Nucleus accumbens (tissue), 56 donors: ENCODE data around the gene SPAG16.
"Not testable (repeated sequence)": the region's sequence is repeated elsewhere in the genome, so short reads cannot be mapped to it uniquely, and the experiment has no call there.

Experiments used
- DNase-seq, 56 donors: peaks; one replicate each; lab custom pipeline; 2025; lab: John Stamatoyannopoulos, UW

The SPAG16 gene

DNA sequence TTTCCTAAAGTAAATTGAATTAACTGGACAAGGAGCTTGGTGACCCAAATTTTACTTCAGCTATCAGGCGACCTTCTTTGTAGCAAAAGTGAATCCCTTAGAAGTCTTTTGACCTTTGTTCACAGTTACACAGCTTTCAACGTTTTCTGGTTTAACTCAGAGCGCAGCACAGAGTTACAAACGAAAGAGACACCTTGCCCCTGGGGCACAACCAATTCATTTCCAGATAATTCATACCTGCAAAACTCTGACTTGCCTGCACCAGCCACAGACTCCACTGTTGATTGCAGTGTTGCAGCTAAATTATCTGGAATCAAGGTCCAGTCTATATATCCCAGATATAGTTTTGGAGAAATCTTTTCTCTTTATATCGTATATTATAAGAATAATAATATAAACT is 768.0 kb downstream of the SPAG16 start:
- DNase-seq, result no peak

DNA sequence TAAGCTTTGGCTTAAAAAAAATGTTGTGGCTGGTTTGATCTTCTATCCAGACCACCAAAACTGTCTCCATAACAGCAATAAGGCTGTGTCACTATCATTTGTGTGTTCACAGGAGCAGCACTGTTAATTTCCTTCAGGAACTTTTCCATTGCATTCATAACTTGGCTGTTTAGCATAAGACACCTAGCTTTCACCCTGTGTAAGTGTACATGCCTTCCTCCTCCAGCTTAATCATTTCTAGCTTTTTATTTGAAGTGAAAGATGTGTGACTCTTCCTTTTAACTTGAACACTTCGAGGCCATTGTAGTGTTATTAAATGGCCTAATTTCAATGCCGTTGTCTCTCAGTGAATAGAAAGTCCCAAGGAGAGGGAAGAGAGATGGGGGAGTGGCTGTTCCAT is 773.7 kb downstream of the SPAG16 start:
- no peak for DNase-seq

DNA sequence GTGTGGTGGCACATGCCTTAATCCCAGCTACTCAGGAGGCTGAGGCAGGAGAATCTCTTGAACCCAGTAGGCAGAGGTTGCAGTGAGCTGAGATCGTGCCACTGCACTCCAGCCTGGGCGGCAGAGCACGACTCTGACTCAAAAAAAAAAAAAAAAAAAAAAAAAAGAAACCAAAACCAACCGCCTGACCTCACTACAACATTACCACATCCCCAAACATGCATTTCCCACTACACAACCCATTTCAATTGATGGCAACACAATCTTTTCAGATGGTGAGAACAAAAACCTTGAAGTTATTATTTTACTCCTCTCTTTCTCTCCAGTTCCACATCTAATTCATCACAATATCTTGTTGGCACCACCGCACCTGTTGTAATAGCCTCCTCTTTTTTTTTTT is 778.0 kb downstream of the SPAG16 start:
- not testable (repeated sequence) for DNase-seq

DNA sequence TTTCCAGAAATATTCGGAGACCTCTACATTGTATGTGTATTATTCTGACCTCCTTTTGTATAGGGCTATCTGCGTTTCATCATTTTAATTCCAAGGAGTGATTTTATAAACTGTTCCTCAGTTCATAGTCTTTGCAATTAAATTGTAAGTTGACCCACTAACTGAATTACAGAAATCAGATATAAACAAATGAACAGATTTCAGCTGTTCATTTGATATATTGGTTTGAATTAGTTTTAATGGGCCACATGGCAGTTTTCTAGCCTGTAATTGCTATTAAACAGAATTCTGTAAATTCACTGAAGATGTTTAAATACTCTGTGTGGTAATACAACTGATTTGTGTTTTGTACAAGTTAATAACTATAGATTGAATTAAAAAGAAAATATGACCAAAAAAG is 780.2 kb downstream of the SPAG16 start:
- DNase-seq, result no peak

DNA sequence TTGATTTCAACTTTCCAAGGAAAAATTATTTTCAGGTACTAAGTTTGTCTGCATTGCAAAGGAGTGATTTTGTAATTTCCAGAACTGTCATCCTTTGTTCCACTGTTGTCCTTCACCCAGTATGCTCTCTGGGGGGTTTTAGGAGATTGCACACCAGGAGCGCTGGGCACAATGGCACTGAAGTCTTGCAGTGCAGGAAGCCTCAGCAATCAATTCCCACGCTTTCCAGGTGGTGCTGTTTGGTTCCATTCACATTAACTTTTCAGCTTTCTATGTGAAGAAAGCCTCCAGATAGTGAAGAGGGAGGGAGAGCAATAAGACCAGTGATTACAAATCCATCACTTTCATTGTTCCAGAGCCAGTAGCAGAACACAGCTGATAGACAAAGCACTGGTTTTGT is 782.6 kb downstream of the SPAG16 start:
- DNase-seq, result no peak

DNA sequence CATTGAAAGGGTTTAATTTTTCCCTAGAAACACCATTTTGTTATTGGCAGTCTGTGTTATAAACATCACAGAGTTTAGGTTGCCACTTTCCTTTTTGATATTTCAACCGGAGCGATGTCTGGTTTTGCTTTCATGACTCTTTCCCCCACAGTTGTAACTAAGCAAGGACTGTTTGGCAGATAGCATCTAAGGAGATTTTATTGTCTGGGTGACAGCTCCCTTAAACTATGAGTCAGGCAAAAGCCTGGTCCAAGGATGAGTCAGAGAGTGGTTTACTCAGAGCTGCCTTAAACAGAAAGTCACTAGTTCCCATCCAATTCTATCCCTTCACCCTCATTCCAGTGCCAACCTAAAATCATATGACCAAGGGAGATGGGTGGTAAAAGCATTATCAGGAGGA is 785.0 kb downstream of the SPAG16 start:
- DNase-seq, result peak in 10 of 56 donors; percentile 0 to 36 (median 4)

DNA sequence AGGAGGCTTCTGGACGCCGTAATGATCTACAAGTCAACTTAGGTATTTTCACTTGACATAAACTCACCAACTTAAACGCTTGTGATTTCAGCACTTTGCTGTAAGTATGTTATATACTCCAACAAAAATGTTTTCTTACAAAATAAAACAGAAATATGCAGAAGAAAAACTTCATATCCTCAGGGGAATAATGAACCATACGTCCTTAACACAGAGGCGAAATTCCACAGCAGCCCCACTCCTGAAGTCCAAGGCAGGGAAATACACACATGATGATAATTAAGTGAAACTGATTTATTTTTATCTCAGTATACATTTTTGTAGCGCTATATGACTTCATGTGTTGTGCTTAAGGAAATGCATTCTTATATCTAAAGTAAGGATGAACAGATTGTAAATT is 791.2 kb downstream of the SPAG16 start:
- no peak for DNase-seq

DNA sequence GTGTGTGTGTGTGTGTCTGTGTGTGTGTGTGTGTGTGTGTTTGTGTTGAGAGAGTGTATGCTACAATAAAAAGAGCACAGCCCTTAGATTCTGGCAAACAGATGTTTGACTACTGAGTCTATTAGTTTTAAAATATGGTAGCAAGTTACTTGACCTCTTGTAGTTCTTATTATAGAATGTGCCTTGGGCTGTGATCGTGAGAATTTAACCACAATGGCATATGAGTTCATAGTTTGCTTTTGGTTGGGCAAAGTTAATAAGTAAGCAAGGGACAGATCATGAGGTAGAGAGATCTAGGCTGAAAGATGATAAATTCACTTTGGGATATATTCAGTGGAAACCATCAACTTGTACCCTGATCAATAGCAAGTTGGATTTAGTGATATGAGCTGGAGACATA is 792.3 kb downstream of the SPAG16 start:
- no peak for DNase-seq

DNA sequence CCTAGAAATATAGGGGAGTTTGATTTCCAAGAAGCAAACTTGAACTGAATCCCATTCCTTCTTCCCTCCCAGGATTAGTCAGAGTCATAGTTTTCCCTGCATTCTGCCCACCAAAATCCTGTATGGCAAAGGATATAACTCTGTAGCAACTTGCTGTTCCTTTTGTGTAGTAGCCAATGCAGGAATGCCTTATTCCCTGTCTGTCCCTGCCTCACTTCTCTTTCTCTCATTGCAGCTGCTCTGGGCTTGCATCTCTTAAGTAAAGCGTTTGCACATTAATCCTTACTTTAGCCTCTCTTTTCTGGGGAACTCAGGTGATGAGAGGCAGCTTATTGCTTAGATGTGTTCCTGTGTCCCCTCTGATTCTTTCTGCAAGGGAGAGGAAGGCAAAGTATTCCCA is 793.5 kb downstream of the SPAG16 start:
- no peak for DNase-seq

DNA sequence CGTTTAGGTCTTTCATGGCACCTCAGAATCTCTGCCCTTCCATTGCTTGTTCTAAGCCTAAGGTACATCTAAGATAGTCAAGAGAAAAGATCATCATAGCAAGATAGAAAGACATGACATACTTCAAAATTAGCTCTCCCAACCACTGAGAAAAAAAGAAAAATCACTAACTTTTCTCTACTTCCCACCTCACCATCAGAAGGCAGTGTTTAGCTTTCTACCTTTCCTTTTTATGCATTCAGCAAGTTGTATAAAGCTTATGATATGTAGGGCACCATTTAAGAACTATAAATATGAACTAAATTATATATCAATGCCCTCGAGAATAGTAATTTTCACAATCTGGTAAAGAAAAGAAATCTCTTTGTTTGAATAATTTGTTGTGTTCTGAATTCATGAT is 794.8 kb downstream of the SPAG16 start:
- DNase-seq, result no peak

DNA sequence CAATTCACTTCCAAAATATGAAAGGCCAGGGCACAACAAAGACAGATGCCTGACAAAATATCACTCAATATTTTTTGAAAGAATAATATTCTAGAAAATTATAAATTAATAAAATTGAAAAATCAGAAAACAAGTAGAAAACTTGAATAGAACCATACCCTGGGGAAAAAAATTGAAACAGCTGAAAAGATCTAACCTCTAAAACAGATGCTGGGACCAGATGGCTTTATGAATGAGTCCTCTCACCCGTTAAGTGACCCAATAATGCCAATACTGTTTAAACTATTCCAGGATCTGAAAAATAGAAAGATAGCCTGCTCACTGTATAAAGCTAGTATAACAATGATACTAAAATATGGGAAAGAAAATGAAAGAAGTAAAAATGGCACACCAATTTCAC is 804.3 kb downstream of the SPAG16 start:
- DNase-seq, result no peak

DNA sequence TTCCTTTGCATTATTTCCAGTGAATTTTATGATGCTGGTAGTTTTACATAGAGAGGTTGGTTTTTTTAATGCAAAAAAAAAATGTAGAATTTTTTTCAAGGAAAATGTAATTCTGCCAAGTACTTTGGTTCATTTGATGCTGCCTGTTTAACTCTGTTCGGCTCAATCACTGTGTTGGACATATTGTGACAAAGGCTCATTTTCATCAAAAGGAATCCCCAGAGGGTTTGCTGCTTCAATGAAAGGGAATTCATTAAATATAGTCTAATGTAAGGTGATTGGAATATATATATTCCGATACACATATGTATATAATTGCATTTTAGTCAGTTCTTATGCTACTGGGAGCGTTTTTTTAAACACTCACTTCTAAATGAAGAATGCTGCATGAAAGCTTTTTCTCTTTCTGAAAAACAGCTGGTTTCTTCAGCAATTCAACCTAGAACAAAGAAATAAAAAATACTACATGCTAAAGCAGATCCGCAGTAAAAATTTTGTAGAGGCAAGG is 812.0 kb downstream of the SPAG16 start:
- no peak for DNase-seq

DNA sequence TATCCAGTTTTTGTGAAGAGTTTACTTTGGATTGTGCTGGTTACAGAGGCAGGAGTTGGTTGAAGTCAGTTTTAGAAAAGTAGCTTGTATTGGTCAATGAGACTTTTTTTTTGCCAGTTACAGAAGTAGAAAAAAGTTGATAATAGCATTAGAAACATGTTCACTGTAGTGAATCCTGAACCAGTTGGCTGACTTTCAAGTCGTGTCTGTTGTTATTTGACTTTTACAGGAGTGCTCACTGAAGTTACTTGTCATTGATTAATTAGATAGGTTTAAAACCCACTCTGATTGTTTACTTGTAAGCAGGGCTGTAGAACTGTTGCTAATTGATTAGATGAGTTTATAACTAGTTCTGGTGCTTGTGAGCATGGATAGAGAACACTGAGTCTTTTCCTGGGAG is 814.5 kb downstream of the SPAG16 start:
- DNase-seq, result no peak

DNA sequence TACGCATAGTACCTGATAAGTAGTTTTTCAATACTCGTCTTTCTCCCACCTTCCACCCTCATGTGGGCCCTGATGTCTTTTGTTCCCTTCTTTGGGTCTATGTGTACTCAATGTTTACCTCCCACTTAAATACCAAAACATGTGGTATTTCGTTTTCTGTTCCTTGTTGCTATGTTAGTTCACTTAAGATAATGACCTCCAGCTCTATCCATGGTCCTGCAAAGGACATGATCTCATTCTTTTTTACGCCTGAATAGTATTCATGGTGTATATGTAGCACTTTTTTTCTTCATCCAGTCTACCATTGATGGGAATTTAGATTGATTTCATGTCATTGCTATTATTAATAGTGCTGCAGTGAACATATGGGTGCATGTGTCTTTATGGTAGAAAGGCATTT is 816.2 kb downstream of the SPAG16 start:
- DNase-seq, result no peak

DNA sequence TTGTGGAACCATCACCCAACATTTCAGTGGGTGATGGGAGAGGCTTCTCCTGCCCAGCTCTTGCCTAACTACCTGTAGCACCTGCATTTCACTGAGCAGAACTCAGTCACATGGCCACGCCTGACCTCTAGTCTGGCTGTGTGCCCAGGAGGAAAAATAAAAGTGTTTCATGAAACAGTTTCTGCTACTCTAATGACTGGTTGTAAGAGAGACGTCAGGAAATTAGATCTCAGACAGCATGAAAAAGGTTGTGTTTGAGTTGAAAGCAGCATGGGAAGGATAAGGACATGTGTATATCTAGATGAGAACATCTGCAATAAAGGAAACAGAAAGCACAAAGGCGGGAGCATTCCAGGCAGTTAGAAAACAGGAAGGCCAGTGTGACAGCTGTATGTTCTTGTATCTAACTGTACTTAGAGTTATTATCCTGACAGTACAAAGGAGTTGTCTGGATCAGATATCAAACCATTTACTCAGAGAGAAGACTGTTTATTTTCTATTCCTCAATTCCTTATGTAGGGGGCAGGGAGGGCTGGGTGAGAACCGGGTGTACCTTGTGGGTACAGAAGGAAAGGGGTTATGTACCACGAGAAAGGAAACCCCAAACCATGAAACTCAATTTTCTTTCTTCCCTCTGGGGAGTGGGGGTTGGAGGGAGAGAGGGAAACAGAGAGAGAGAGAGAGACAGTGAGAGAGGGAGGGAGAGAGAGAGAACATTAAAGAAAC is 819.2 kb downstream of the SPAG16 start:
- no peak for DNase-seq

DNA sequence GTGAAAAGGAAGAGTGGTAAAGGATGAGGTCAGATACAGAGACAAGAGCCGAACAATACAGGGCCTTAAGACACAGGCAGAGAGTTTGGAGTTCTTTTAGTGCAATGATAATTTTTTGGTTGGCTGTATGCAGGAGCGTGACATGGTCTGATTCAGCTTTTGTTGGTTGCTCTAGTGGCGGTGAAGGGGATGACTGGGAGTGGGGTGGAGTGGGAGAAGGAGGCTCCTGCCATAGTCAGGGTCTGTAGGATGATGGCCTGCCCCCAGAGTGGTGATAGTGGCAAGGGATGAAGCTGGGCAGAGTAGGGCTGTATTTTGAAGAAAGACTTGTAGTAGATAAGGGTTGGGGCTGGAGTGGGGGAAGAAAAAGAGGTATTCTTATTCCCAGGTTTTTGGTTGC is 820.0 kb downstream of the SPAG16 start:
- DNase-seq, result no peak

DNA sequence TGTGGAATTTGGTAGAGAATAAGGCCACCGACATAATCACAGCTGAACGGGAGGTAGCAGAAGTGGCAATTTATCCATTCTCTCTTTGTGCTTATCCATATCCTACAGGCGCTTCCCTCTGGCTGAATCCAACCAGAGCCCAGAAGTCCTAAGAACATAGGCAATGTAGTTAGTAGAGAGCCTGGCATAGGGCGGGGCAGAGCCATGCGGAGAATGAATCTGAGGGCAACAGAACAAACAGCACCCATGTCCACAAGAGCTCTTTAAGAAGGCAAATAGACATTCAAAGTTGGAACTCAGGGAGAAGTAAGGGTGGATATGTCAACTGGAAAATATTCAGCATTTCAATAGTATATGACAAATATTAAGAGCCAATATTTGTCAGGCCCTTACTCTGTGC is 820.7 kb downstream of the SPAG16 start:
- DNase-seq, result no peak

DNA sequence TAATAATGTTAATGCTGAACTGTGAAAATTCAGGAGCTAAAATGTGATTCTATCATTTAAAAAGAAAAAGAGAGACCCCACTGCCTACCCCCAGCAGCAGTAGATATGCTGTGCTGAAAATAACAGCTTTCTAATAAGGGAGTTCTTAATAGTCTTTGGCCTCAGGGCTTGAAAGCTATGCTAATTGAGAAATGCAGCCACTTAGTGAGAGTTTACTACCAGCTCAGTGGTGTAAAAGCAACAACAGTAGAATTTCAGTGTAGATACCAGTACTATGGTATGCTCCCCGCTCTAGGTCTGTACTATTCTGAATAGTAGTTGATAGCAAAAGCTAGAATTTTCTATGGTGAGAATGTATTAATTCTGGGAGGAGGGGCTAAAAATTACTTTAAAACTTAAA is 823.5 kb downstream of the SPAG16 start:
- DNase-seq, result no peak

DNA sequence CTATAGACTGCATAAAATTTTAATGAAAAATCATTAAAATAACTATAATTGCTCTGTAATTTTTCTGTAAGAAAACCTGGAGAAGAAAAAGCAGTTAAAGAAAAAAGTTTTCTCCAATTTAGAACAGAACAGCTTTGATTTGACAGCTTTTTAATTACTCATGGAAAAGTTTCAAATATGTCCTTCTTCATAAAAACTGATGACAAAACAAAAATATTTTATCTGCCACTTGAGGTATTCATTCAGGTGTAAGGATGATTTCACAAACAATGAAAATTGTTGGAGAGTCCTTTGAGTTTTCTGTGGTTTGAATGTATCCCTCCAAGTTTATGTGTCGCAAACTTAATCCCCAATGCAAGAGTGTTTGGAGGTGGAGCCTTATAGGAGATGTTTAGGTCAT is 824.3 kb downstream of the SPAG16 start:
- DNase-seq, result no peak

DNA sequence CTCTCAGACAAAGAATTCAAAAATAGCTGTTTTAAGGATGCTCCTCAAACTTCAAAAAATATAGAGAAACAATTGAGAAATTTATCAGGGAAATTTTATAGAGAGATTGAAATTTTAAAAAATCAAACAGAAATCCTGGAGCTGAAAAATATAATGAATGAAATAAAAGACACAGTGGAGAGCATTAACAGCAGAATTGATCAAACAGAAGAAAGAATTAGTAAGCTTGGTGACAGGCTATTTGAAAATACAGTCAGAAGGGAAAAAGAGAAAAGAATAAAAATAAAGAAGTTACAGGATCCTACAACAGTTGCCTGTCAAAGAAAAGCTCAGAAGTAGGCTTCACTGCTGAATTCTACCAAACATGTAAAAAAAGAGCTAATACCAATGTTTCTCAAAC is 832.8 kb downstream of the SPAG16 start:
- DNase-seq, result no peak

DNA sequence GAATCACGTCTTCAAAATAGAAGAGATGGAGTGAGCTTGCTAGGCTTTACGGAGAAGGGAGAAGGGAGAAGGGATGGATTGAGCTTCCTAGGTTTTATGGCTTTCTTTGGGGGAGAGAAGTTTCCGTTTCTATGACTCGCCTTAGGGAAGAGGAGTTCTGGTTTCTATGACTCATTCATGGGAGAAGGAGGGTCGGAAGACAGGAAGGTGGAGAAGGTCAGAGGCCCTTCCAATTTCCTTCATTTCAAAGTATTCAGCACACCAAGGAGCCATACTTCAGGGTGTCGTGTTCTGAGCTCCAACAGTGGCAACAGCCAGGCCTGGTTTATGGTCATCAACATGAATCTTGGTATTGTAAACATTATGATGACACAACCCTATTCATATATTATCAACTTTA is 841.9 kb downstream of the SPAG16 start:
- no peak for DNase-seq

DNA sequence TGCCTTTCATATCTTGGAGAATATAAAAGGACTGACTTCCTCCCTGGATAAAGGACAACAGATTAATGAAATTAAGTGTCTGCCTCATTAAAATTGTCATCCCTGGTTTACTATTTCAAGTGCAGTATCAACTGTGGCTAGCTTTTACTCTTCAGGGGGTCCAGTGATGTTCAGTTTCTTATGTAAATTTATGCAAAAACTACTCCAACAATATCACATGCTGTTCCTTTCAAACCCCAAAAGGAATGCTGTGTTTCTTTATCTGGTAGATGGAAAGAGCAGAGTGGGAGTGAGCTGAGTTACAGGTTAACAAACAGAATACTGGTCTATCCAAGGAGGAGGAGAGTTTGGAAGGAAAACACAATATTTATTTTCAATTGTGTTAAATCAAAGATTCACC is 842.9 kb downstream of the SPAG16 start:
- DNase-seq, result no peak

DNA sequence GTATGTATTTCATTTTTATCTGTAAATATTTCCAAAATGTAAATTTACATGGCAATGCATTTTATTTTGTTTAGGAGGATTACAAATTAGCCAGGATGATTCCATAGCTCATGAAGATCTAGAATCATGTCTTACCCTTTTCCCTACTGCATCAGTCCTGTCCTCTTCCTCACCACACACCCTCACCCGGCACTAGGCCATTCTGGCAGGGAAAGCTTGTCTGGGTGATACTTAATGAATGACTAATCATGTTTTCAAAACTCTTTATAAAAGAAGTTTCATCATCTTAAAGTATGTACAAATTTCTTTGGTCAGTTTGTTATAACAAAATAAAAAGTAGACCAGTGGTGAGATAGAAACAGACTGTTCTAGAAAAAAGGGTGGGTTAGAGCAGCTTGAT is 843.3 kb downstream of the SPAG16 start:
- DNase-seq, result no peak
